HG03571 (cell line): Measurements from ENCODE around the gene FZR1.
"Not testable (repeated sequence)": the region's sequence is repeated elsewhere in the genome, so short reads cannot be mapped to it uniquely, and the experiment has no call there.

ENCODE experiments used
- ATAC-seq: cut with Tn5 transposase; IDR thresholded peaks from one replicate; pipeline ENCODE4 v1.9.1; 2021; ENCODE audit not compliant: unreplicated experiment

Gene FZR1

DNA sequence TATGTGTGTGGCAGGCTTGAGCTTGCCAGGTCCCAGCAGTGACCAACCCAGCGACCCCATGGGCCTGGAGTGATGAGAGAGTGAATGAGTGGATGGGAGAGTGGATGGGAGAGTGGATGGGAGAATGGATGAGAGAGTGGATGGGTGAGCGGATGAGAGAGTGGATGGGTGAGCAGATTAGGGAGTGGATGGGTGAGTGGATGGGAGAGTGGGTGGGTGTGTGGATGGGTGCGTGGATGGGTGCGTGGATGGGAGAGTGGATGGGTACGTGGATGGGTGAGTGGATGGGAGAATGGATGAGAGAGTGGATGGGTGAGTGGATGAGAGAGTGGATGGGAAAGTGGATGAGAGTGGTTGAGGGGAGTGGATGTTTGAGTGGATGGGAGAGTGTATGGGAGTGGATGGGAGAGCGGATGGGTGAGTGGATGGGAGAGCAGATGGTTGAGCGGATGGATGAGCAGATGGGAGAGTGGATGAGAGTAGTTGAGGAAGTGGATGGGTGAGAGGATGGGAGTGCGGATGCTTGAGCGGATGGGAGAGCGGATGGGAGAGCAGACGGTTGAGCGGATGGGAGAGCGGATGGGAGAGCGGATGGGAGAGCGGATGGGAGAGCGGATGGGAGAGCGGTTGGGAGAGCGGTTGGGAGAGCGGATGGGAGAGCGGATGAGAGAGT lies 22.6 kb downstream of the FZR1 start:
- no peak for ATAC-seq

DNA sequence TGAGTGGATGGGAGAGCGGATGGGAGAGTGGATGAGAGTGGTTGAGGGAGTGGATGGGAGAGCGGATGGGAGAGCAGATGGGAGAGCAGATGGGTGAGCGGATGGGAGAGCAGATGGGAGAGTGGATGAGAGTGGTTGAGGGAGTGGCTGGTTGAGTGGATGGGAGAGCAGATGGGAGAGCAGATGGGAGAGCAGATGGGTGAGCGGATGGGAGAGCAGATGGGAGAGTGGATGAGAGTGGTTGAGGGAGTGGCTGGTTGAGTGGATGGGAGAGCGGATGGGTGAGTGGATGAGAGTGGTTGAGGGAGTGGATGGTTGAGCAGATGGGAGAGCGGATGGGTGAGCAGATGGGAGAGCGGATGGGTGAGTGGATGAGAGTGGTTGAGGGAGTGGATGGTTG lies 23.2 kb downstream of the FZR1 start:
- not testable (repeated sequence) for ATAC-seq

- ATAC-seq: no peak
These were observed 24.3 kb downstream of the FZR1 start for GRCh38 chr19:3530389-3530788.

DNA sequence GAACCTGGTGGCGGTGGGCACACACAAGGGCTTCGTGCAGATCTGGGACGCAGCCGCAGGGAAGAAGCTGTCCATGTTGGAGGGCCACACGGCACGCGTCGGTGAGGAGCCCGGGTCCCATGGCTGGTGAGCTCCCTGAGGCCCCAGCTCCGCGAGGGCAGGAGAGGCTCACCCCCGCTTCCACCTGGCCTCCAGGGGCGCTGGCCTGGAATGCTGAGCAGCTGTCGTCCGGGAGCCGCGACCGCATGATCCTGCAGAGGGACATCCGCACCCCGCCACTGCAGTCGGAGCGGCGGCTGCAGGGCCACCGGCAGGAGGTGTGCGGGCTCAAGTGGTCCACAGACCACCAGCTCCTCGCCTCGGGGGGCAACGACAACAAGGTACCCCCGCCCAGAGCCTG lies 25.6 kb downstream of the FZR1 start:
- no peak for ATAC-seq

- no peak for ATAC-seq
These were observed 26.2 kb downstream of the FZR1 start for GRCh38 chr19:3532154-3532786.

- no peak for ATAC-seq
These were observed 26.9 kb downstream of the FZR1 start for GRCh38 chr19:3533033-3533432.

DNA sequence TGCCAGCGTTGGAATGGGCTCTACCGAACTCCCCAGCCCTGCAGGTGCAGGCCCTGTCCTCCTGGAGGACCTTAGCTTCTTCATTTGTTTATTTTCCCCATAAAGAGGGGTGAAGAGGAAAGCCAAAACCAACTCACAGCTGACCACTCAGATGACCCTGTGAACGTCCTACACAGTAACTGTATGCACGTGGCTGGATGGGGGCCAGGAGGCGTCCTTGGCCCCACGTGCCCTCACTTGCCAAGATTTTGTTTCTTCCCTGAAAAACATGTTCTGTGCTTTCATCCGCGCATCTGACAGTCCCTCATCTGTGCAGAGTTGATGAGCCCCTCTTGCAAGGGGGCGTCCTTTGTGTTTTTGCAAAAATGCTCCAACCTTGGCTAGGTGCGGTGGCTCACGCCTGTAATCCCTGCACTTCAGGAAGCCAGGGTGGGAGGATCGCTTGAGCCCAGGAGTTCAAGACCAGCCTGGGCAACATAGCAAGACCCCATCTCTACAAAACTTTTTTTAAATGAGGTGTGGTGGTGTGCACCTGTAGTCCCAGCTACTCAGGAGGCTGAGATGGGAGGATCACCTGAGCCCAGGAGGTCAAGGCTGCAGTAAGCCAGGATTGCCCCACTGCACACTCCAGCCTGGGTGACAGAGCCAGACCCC lies 27.6 kb downstream of the FZR1 start:
- no peak for ATAC-seq

DNA sequence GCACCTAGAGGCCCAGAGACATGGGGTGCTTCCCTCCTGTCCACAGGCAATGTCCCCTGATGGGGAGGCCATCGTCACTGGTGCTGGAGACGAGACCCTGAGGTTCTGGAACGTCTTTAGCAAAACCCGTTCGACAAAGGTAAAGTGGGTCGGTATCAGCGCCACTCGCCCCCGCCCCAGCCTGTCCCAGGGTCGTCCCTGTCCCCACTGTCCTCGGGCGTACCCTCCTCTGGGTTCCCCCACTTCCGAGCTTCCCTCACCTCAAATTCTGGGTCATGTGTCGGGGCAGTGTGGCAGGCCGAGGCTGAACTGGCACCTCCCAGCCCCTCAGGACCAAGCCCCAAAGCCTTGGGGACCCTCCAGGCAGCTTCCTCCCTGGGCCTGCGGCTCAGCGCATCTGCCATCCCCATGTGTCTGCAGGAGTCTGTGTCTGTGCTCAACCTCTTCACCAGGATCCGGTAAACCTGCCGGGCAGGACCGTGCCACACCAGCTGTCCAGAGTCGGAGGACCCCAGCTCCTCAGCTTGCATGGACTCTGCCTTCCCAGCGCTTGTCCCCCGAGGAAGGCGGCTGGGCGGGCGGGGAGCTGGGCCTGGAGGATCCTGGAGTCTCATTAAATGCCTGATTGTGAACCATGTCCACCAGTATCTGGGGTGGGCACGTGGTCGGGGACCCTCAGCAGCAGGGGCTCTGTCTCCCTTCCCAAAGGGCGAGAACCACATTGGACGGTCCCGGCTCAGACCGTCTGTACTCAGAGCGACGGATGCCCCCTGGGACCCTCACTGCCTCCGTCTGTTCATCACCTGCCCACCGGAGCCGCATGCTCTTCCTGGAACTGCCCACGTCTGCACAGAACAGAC lies 28.5 kb downstream of the FZR1 start:
- no peak for ATAC-seq

- no peak for ATAC-seq
These were observed 29.1 kb downstream of the FZR1 start for GRCh38 chr19:3535235-3535535.

DNA sequence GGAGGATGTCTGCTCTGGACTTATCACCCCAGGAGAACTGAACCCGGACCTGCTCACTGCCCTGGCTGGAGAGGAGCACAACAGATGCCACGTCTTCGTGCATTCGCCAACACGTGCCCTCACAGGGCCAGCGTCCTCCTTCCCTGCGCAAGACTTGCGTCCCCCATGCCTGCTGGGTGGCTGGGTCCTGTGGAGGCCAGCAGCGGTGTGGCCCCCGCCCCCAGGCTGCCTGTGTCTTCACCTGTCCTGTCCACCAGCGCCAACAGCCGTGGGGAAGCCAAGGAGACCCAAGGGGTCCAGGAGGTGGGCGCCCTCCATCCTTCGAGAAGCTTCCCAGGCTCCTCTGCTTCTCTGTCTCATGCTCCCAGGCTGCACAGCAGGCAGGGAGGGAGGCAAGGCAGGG lies 29.5 kb downstream of the FZR1 start:
- no peak for ATAC-seq

DNA sequence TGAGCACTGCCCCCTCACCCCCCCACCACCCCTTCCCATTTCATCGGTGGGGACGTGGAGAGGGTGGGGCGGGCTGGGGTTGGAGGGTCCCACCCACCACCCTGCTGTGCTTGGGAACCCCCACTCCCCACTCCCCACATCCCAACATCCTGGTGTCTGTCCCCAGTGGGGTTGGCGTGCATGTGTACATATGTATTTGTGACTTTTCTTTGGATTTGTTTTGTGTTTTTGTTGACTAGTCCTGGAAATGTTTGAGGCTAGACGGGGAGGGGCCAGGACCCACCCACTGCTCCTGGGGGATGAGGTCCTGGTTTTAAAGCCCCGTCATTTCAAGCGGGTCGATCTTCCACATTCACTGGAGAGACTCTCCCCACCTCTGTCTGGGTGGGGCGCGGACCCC lies 29.9 kb downstream of the FZR1 start:
- ATAC-seq: no peak

- ATAC-seq: no peak
These were observed 30.5 kb downstream of the FZR1 start for GRCh38 chr19:3536429-3537100.

DNA sequence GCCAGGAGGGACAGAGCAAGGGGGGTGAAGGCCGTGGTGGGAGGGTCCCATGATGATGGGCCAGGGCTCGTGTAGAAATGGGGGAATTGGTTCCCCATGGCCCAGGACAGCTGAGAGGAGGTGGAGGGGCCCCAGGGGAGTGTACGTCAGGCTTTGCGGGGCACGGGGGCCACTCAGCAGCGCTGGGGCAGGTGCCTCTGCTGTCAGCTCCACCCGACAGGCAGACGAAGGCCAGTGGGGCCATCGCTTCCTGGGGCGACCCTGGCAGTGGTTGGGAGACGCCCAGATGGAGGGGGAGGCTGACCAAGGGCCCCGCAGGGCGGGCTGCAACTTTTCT lies 31.0 kb downstream of the FZR1 start:
- ATAC-seq: no peak

- ATAC-seq: no peak
These were observed 31.5 kb downstream of the FZR1 start for GRCh38 chr19:3537438-3538240.

DNA sequence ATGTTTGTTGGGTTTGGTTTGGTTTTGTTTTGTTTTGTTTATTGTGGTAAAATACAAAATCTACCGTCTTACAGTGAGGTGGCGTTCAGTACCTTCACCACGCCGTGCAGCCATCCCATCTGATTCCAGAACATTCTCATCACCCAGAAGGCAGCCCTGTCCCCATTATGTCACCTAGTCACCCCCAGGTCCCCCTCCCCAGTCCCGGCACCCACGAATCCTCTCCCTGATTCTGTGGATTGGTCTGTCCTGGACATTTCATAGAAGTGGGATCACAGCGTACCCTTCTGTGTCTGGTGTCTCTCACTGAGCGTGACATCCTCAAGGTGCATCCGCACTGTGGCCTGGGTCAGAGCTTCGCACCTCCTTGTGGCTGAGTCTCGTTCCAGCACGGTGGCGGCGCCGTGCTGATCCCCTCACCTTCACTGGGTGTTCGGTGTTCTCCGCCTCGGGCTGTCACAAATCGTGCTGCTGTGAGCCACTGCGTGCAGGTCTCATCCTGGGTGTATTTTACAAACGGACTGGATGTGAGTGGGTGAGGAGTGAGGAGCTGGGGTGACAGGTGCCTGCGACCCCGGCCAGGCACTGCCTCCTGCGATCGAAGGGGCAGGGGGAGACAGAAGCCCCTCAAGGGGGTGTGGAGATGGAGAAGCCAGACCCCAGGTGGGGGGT lies 32.3 kb downstream of the FZR1 start:
- no peak for ATAC-seq

- no peak for ATAC-seq
These were observed 33.0 kb downstream of the FZR1 start, which contains the start of gene TEKTIP1 for GRCh38 chr19:3538965-3539755. TSS of gene TEKTIP1 (plus strand) at chr19:3539174. CDS start at chr19:3539178, 4 bp downstream.

GRCh38 chr19:3539756-3540118 lies 33.6 kb downstream of the FZR1 start:
- no peak for ATAC-seq

- no peak for ATAC-seq
These were observed 37.3 kb downstream of the FZR1 start for GRCh38 chr19:3543150-3544057.
